ENCODE measurements around the gene GNG4. TPM values are rescaled to one million over a fixed set of nuclear protein-coding genes. Genes with fewer than 3 reads are reported as not detected.
A peak's percentile ranks its signal among the peaks of the same experiment; 100 is the strongest.

Gene GNG4
- total RNA-seq = 2.3 TPM
- 3.9 TPM for polyA plus RNA-seq

DNA sequence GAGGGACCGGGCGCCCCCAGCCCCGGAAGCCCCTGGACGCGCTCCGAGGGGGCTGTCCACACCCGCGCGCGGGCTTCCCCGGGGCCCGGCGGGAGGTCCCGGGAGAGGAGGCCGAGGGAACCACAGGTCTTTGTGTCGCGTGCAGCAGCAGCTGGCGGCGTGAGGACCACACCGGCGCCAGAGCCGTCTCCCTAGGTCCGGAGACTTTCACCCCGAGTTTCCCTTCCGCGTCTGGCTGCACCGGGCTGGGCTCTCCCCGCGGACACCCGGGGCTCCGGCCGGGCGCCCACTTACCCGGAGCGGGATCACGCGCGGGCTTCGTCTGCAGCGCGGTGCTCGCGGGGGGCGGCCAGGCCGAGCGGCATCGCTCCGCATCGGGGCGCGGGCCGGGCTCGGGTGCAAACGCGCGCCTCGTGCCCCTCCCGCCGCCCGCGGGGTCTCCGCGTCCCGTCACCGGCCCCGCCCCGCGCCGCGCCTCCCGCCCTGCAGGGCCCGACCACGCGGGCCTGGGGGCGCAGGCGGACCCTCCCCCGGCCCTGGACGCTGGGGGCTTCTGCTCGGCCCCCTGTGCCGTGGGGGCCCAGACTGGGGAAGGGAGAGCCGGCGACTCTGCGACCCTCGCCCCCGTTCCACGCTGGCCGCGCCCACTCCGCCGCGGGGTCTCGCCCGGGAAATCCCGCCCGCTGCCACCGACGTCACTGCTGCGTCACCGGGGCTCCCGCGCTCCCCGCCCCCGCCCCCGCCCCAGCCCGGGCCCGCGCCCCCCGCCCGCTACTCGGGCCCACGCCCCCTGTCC, at the start of gene GNG4:
GNG4 (minus strand) TSS at position 417 of the 796 bp plus-strand sequence. CDS start 65,946 bp downstream, outside the sequence.
- Histone ChIP-seq H3K4me1 (ENCODE audit: insufficient read depth) (no peaks in the 10 kb centered on the region), H3K27ac (ENCODE audit: low read depth) (no peak within 1 kb of the TSS), H3K4me3 (ENCODE audit: low read depth, low read length) (peak within 1 kb of the TSS; percentile 78), H3K36me3 (ENCODE audit: insufficient read depth) (no peaks in the 10 kb centered on the region)
- WGBS = under 1% methylated on average over 107 of the region's 111 CpGs
- no peak for DNase-seq (ENCODE audit: extremely low spot score)

- Histone ChIP-seq H3K27ac (ENCODE audit: low read depth) (no peak overlapping the region), H3K36me3 (ENCODE audit: insufficient read depth) (peaks cover 2% of the 10 kb centered on the region), H3K4me3 (ENCODE audit: low read depth, low read length) (no peak overlapping the region), H3K4me1 (ENCODE audit: insufficient read depth) (no peaks in the 10 kb centered on the region)
- WGBS = 96% methylated on average over 2 of the region's 2 CpGs
- DNase-seq (ENCODE audit: extremely low spot score) = no peak
Measured at GRCh38 chr1:235697508-235697907, 47.9 kb upstream of the GNG4 start.

GRCh38 chr1:235689356-235689755, 39.8 kb upstream of the GNG4 start:
- H3K27ac ChIP-seq (ENCODE audit: low read depth) = no peak overlapping the region
- 97% methylated on average over 4 of the region's 4 CpGs for WGBS
- no peak overlapping the region for H3K4me3 ChIP-seq (ENCODE audit: low read depth, low read length)
- peaks cover 5% of the 10 kb centered on the region for H3K36me3 ChIP-seq (ENCODE audit: insufficient read depth)
- no peak for DNase-seq (ENCODE audit: extremely low spot score)
- no peaks in the 10 kb centered on the region for H3K4me1 ChIP-seq (ENCODE audit: insufficient read depth)

GRCh38 chr1:235688096-235688495, 38.5 kb upstream of the GNG4 start:
- WGBS = 95% methylated on average over 3 of the region's 3 CpGs

DNA sequence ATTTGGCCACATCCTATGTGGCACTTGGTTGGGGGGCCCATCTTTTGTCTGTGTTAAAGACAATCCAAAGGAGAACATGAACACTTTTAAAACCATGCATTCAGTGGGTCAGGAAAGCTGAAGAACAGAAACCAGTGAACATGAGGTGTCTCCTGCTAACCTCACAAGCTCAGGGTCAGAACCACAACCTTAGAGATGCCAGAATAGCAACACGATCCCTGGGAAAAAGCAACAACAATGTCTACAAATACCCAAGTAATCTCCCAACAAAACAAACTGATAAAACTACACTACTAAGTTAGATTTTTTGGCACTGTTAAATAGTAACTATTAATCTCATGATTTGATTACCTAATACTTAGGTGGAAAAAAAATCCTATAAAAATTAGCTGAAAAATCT, 34.1 kb upstream of the GNG4 start:
- Histone ChIP-seq H3K36me3 (ENCODE audit: insufficient read depth) (peaks cover 5% of the 10 kb centered on the region), H3K27ac (ENCODE audit: low read depth) (no peak overlapping the region), H3K4me1 (ENCODE audit: insufficient read depth) (no peaks in the 10 kb centered on the region), H3K4me3 (ENCODE audit: low read depth, low read length) (no peak overlapping the region)
- DNase-seq (ENCODE audit: extremely low spot score) = no peak
- 68% methylated on average over 1 of the region's 1 CpG for WGBS

More at GRCh38 chr1:235688096-235688495, 38.5 kb upstream of the GNG4 start:
- H3K4me3 ChIP-seq (ENCODE audit: low read depth, low read length) = no peak overlapping the region
- H3K4me1 ChIP-seq (ENCODE audit: insufficient read depth) = no peaks in the 10 kb centered on the region
- H3K27ac ChIP-seq (ENCODE audit: low read depth) = no peak overlapping the region
- no peak for DNase-seq (ENCODE audit: extremely low spot score)
- peaks cover 5% of the 10 kb centered on the region for H3K36me3 ChIP-seq (ENCODE audit: insufficient read depth)

GRCh38 chr1:235682216-235682615, 32.6 kb upstream of the GNG4 start:
- H3K27ac ChIP-seq (ENCODE audit: low read depth) = no peak overlapping the region
- 97% methylated on average over 3 of the region's 3 CpGs for WGBS
- no peak overlapping the region for H3K4me3 ChIP-seq (ENCODE audit: low read depth, low read length)
- H3K4me1 ChIP-seq (ENCODE audit: insufficient read depth) = no peaks in the 10 kb centered on the region
- DNase-seq (ENCODE audit: extremely low spot score) = no peak
- peaks cover 2% of the 10 kb centered on the region for H3K36me3 ChIP-seq (ENCODE audit: insufficient read depth)

DNA sequence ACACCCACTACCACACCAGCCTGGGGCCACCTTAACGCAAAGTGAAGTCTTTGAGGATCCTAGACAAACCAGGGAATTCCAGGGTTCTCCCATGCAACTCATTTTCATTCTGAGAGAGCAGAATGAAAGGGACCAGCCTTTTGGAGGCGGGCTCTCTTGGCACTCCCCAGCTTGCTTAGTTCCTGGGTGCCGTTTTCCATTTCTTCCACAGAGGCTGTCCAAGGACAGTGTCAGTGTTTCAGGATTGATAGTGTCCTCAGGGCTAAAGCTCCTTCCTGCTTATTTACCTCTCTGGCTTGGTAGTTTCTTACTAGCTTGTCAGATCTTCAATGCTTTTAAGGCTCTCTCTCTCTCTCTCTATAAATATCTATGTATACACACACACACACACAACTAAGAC, 30.1 kb upstream of the GNG4 start:
- H3K4me3 ChIP-seq (ENCODE audit: low read depth, low read length) = no peak overlapping the region
- DNase-seq (ENCODE audit: extremely low spot score) = no peak
- peaks cover 5% of the 10 kb centered on the region for H3K36me3 ChIP-seq (ENCODE audit: insufficient read depth)
- H3K27ac ChIP-seq (ENCODE audit: low read depth) = no peak overlapping the region
- H3K4me1 ChIP-seq (ENCODE audit: insufficient read depth) = no peaks in the 10 kb centered on the region
- 91% methylated on average over 3 of the region's 3 CpGs for WGBS

DNA sequence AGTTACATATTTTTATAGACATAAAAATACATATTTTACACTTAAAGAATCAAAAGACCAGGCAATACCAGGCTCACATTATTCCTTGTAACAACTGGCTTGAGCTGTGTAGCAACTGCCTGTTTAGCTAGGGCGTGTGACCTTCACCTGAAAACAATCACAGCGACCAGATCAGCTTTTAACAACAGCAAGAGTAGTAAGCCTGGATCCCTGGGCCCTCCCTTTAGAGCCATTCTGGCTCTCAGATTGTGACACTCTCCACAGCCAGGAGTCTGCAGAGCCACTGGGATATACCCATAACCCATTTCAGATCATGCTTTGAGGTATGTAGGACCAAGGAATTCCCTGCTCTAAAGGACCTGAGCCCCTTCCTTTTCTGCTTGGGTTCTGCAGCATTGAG, 29.4 kb upstream of the GNG4 start:
- DNase-seq (ENCODE audit: extremely low spot score) = no peak
- Histone ChIP-seq H3K36me3 (ENCODE audit: insufficient read depth) (peaks cover 5% of the 10 kb centered on the region), H3K27ac (ENCODE audit: low read depth) (no peak overlapping the region), H3K4me1 (ENCODE audit: insufficient read depth) (no peaks in the 10 kb centered on the region), H3K4me3 (ENCODE audit: low read depth, low read length) (no peak overlapping the region)
- 87% methylated on average over 2 of the region's 2 CpGs for WGBS

GRCh38 chr1:235675152-235675890, 25.7 kb upstream of the GNG4 start:
- Histone ChIP-seq H3K4me3 (ENCODE audit: low read depth, low read length) (no peak overlapping the region), H3K36me3 (ENCODE audit: insufficient read depth) (peaks cover 7% of the 10 kb centered on the region), H3K27ac (ENCODE audit: low read depth) (no peak overlapping the region), H3K4me1 (ENCODE audit: insufficient read depth) (no peaks in the 10 kb centered on the region)
- WGBS = 93% methylated on average over 10 of the region's 10 CpGs
- no peak for DNase-seq (ENCODE audit: extremely low spot score)

GRCh38 chr1:235673981-235674380, 24.4 kb upstream of the GNG4 start:
- DNase-seq (ENCODE audit: extremely low spot score) = no peak
- Histone ChIP-seq H3K27ac (ENCODE audit: low read depth) (no peak overlapping the region), H3K4me1 (ENCODE audit: insufficient read depth) (no peaks in the 10 kb centered on the region), H3K4me3 (ENCODE audit: low read depth, low read length) (no peak overlapping the region), H3K36me3 (ENCODE audit: insufficient read depth) (peaks cover 7% of the 10 kb centered on the region)
- WGBS = 77% methylated on average over 7 of the region's 7 CpGs

- Histone ChIP-seq H3K4me1 (ENCODE audit: insufficient read depth) (no peaks in the 10 kb centered on the region), H3K36me3 (ENCODE audit: insufficient read depth) (peaks cover 7% of the 10 kb centered on the region), H3K27ac (ENCODE audit: low read depth) (no peak overlapping the region), H3K4me3 (ENCODE audit: low read depth, low read length) (no peak overlapping the region)
- no peak for DNase-seq (ENCODE audit: extremely low spot score)
- WGBS = 93% methylated on average over 1 of the region's 1 CpG
Measured at GRCh38 chr1:235671992-235672391, 22.4 kb upstream of the GNG4 start.

DNA sequence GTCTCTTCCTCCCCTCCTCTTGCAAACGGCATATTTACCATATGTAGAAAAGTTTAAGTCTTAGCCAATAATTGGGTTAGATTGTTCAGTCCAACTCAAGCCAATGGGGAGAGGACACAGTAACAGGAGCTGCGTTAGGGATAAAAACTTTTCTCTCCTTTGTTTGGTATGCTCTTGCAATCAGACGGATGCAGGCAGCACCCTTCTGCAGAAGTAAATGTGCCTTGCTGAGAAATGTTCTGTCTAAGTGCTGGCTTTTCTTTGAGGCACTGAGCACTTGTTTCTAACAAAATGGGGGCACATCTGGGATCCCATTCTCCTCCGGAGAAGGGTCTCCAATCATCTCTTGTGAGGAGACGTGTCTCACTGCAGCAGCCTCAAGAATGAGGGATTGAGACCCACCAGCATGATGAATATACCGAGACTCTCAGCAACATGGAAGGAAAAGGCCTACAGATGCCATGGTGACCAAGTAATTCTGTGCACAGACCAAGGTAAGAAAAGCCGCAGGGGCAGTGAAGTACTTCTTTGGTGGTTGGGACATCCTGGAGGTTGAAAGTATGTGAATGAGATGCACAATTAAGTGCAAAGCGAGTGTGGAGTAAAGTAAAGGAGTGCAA, 20.7 kb upstream of the GNG4 start:
- no peak overlapping the region for H3K27ac ChIP-seq (ENCODE audit: low read depth)
- peaks cover 3% of the 10 kb centered on the region for H3K36me3 ChIP-seq (ENCODE audit: insufficient read depth)
- 98% methylated on average over 8 of the region's 8 CpGs for WGBS
- no peak overlapping the region for H3K4me3 ChIP-seq (ENCODE audit: low read depth, low read length)
- DNase-seq (ENCODE audit: extremely low spot score) = no peak
- H3K4me1 ChIP-seq (ENCODE audit: insufficient read depth) = no peaks in the 10 kb centered on the region

DNA sequence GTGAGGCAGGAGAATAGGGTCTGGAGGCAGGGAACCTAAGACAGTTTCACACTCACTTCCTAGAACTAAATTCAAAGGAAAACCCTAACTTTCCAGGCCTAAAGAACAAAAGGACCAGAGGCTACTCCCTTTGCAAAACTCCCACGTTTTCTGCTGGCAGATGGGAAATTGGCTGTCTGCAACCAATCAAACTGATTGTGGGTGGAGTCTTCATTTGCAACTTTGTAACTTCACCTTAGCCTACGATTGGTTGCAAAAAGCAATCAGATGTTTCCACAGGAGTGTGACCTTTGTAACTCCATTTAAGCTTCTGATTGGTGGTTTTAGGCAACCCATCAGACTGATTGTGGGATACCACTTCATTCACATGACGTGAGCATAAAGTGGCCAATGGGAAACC, 19.7 kb upstream of the GNG4 start:
- H3K27ac ChIP-seq (ENCODE audit: low read depth) = no peak overlapping the region
- 92% methylated on average over 3 of the region's 3 CpGs for WGBS
- no peak overlapping the region for H3K4me3 ChIP-seq (ENCODE audit: low read depth, low read length)
- peaks cover 3% of the 10 kb centered on the region for H3K36me3 ChIP-seq (ENCODE audit: insufficient read depth)
- H3K4me1 ChIP-seq (ENCODE audit: insufficient read depth) = no peaks in the 10 kb centered on the region
- no peak for DNase-seq (ENCODE audit: extremely low spot score)

GRCh38 chr1:235663628-235664027, 14.0 kb upstream of the GNG4 start:
- Histone ChIP-seq H3K27ac (ENCODE audit: low read depth) (no peak overlapping the region), H3K36me3 (ENCODE audit: insufficient read depth) (no peaks in the 10 kb centered on the region), H3K4me1 (ENCODE audit: insufficient read depth) (no peaks in the 10 kb centered on the region), H3K4me3 (ENCODE audit: low read depth, low read length) (no peak overlapping the region)
- 93% methylated on average over 4 of the region's 4 CpGs for WGBS
- DNase-seq (ENCODE audit: extremely low spot score) = no peak
